ENCODE results near the gene CLEC2A. TPM values are rescaled to one million over a fixed set of nuclear protein-coding genes. Genes with fewer than 3 reads are reported as not detected.

CLEC2A gene
- total RNA-seq, 1 experiment from 2014 or later = not detected

DNA sequence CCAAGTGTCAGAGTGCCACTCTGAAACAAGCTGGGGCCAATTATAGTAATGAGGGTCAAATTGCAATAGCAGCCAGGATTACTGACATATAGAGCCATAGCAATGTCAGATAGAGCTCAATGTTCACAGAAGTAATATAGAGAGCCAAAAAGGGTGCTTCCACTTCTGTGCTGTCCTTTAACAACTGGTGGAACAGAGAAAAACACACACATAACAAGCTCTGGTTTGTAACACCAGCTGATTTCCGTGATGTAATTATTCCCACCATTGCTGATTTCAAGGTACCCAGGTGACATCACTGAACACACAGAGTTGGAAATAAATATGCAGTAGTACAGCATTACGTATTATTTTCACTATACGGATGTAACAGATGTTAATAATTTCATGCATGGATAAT, 60.0 kb downstream of the CLEC2A start:
- in situ Hi-C loops (cut with HindIII; ENCODE audit: low pct_unique_long_range_greater_than_20kb, low sequenced_read_pairs) (no loop called here), intact Hi-C loops (cut with micrococcal nuclease; ENCODE audit: unreplicated experiment) (no loop called here)
- BruUV-seq (replicated peaks) = no TSS peak
- TF ChIP-seq SIN3A (IDR thresholded peaks at IDR 0.05; ENCODE audit: borderline replicate concordance, insufficient read depth, low read depth, low read length) = no peak
- no peak overlapping the region for H3K4me3 ChIP-seq (ENCODE audit: low read depth in 2 of 2, low read length in 2 of 2)
- no peaks in the 10 kb centered on the region for H3K4me1 ChIP-seq (ENCODE audit: control insufficient read depth, insufficient read depth, low read length)
- no peak overlapping the region for H3K27ac ChIP-seq (ENCODE audit: low read length)
- no peaks in the 10 kb centered on the region for H3K9me3 ChIP-seq (ENCODE audit: control insufficient read depth, insufficient read depth, low read depth, low read length)
- H3K27me3 ChIP-seq (ENCODE audit: control insufficient read depth, insufficient read depth, low read length) = no peaks in the 10 kb centered on the region
- ChIA-PET POLR2A (interaction anchor here (0.6 kb wide), 1 partner anchor 8 kb away, joined by 3 read pairs; no protein-coding TSS in a partner anchor), CTCF (no interaction called here)
- no peak for DNase-seq (ENCODE audit: low read depth, low spot score)
- no peak for ATAC-seq
- no peaks in the 10 kb centered on the region for H3K36me3 ChIP-seq (ENCODE audit: control insufficient read depth, insufficient read depth, low read length)

DNA sequence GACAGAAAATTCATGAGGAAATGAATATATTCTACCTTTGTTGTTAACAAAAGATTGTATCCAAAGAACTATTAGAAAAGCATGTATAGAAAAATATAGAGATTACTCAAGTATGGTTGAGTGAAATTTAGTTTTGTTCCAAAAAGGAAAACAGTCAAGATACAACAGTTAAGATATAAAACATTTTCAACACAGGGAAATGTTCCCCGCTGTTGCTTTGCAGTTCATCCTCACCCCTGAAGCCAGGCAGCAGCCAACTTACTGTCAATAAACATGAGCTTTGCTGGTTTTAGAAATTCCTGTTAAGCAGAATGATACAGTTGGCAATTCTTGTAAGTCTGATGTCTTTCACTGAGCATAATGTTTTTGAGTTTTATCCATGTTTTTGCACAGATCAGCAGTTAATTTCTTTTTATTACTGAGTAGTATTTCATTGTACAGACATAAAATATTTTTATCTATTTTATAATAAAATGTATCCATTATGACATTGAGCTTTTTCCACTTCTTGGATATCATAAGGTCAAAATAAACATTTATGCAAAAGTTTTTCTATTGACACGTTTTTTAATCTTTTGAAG, 61.8 kb downstream of the CLEC2A start:
- H3K9me3 ChIP-seq (ENCODE audit: control insufficient read depth, insufficient read depth, low read depth, low read length) = no peaks in the 10 kb centered on the region
- peak overlapping the region; percentile 84; the same call in 1 of the 2 replicates for H3K27ac ChIP-seq (ENCODE audit: low read length)
- no peak overlapping the region; a peak in 1 of 4 replicates for H3K4me3 ChIP-seq (ENCODE audit: low read depth in 2 of 2, low read length in 2 of 2)
- ChIA-PET POLR2A (interaction anchor here (0.5 kb wide), 1 partner anchor 319 kb away, joined by 8 read pairs; no protein-coding TSS in a partner anchor), CTCF (no interaction called here)
- in situ Hi-C loops (cut with HindIII; ENCODE audit: low pct_unique_long_range_greater_than_20kb, low sequenced_read_pairs) = no loop called here
- TF ChIP-seq, protein P1, sequence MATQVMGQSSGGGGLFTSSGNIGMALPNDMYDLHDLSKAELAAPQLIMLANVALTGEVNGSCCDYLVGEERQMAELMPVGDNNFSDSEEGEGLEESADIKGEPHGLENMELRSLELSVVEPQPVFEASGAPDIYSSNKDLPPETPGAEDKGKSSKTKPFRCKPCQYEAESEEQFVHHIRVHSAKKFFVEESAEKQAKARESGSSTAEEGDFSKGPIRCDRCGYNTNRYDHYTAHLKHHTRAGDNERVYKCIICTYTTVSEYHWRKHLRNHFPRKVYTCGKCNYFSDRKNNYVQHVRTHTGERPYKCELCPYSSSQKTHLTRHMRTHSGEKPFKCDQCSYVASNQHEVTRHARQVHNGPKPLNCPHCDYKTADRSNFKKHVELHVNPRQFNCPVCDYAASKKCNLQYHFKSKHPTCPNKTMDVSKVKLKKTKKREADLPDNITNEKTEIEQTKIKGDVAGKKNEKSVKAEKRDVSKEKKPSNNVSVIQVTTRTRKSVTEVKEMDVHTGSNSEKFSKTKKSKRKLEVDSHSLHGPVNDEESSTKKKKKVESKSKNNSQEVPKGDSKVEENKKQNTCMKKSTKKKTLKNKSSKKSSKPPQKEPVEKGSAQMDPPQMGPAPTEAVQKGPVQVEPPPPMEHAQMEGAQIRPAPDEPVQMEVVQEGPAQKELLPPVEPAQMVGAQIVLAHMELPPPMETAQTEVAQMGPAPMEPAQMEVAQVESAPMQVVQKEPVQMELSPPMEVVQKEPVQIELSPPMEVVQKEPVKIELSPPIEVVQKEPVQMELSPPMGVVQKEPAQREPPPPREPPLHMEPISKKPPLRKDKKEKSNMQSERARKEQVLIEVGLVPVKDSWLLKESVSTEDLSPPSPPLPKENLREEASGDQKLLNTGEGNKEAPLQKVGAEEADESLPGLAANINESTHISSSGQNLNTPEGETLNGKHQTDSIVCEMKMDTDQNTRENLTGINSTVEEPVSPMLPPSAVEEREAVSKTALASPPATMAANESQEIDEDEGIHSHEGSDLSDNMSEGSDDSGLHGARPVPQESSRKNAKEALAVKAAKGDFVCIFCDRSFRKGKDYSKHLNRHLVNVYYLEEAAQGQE (IDR thresholded peaks at IDR 0.05; ENCODE audit: insufficient read depth in 1 of 2, low read depth in 2 of 2, low read length in 1 of 2) = no peak
- no peak for TF ChIP-seq CTCF (IDR thresholded peaks at IDR 0.05)
- no peak for TF ChIP-seq POLR2AphosphoS5 (IDR thresholded peaks at IDR 0.05; ENCODE audit: low read depth, low read length)
- no peak for TF ChIP-seq TCF7L2 (IDR thresholded peaks at IDR 0.05; ENCODE audit: low read depth, low read length)
- TF ChIP-seq SIN3A (IDR thresholded peaks at IDR 0.05; ENCODE audit: borderline replicate concordance, insufficient read depth, low read depth, low read length) = no peak
- H3K4me1 ChIP-seq (ENCODE audit: control insufficient read depth, insufficient read depth, low read length) = no peaks in the 10 kb centered on the region; the same call in 1 of the 2 replicates
- no TSS peak for BruUV-seq (replicated peaks)
- no peaks in the 10 kb centered on the region for H3K27me3 ChIP-seq (ENCODE audit: control insufficient read depth, insufficient read depth, low read length)
- ATAC-seq = no peak
- intact Hi-C loops (cut with micrococcal nuclease; ENCODE audit: unreplicated experiment) = no loop called here
- no peak for DNase-seq (ENCODE audit: low read depth, low spot score)
- H3K36me3 ChIP-seq (ENCODE audit: control insufficient read depth, insufficient read depth, low read length) = no peaks in the 10 kb centered on the region
